SU-DHL-6 (cell line): ENCODE data around the gene IQSEC3.

ENCODE experiments used
- H2AFZ ChIP-seq: fragments of 200-600 bp; sonication (generic); 2 replicates; pipeline ENCODE4 v1.6.1; 2014; ENCODE audit warnings: low read depth, mild to moderate bottlenecking, moderate library complexity, mixed read lengths, antibody characterized with exemption, low read length; ENCODE audit not compliant: severe bottlenecking
- H3F3A ChIP-seq: fragments of 200-600 bp; shearing (Covaris generic); 2 replicates; pipeline ENCODE4 v1.6.0; 2016; ENCODE audit warnings: antibody characterized with exemption, mild to moderate bottlenecking; ENCODE audit not compliant: insufficient read depth
- H3K27ac ChIP-seq: fragments of 200-600 bp; sonication (generic); 2 replicates; pipeline ENCODE4 v1.5.1; 2016; ENCODE audit warnings: low read depth, mild to moderate bottlenecking, low read length, moderate library complexity, mixed read lengths
- H3K27me3 ChIP-seq: fragments of 200-600 bp; sonication (generic), shearing (Covaris generic); 2 replicates; pipeline ENCODE4 v1.6.0; 2014; ENCODE audit warnings: mild to moderate bottlenecking, low read length
- H3K36me3 ChIP-seq: fragments of 200-600 bp; sonication (generic); 2 replicates; pipeline ENCODE4 v1.6.1; 2014; ENCODE audit warnings: mild to moderate bottlenecking, low read length, mixed read lengths
- H3K4me2 ChIP-seq: fragments of 300-600, 200-600 bp; shearing (Covaris generic), sonication (generic); 2 replicates; pipeline ENCODE4 v1.6.0; 2014; ENCODE audit warnings: low read length, low read depth, mild to moderate bottlenecking; ENCODE audit not compliant: poor library complexity, severe bottlenecking
- H3K4me3 ChIP-seq: fragments of 200-600 bp; sonication (generic); 2 replicates; pipeline ENCODE4 v1.5.1; 2014; ENCODE audit warnings: antibody characterized with exemption, low read length, mild to moderate bottlenecking, mixed read lengths; ENCODE audit not compliant: insufficient read depth, poor library complexity, severe bottlenecking
- H3K79me2 ChIP-seq: fragments of 200-600 bp; sonication (generic); 2 replicates; pipeline ENCODE4 v1.6.1; 2014; ENCODE audit warnings: mild to moderate bottlenecking, low read length, moderate library complexity; ENCODE audit not compliant: insufficient read depth
- H3K9ac ChIP-seq: fragments of 200-600 bp; sonication (generic); 2 replicates; pipeline ENCODE4 v1.7.0; 2014; ENCODE audit warnings: mild to moderate bottlenecking, low read length
- H3K9me2 ChIP-seq: fragments of 200-600 bp; sonication (generic); replicated peaks from 2 replicates; pipeline ENCODE4 v1.6.1; 2014; ENCODE audit warnings: low read length; ENCODE audit not compliant: insufficient read depth
- H3K9me3 ChIP-seq: fragments of 200-600 bp; sonication (generic); 2 replicates; pipeline ENCODE4 v1.6.1; 2014; ENCODE audit warnings: low read length, mixed read lengths; ENCODE audit not compliant: insufficient read depth
- H4K20me1 ChIP-seq: fragments of 200-600 bp; sonication (generic); 2 replicates; pipeline ENCODE4 v1.6.1; 2014; ENCODE audit warnings: low read depth, mild to moderate bottlenecking, antibody characterized with exemption, low read length, moderate library complexity, mixed read lengths
- CTCF ChIP-seq: fragments of 200-600 bp; sonication (generic); IDR thresholded peaks from one replicate; pipeline ENCODE4 v1.5.1; 2017; ENCODE audit warnings: antibody characterized with exemption, mild to moderate bottlenecking, low read length, moderate library complexity; ENCODE audit not compliant: insufficient read depth, poor library complexity, severe bottlenecking
- EZH2phosphoT487 ChIP-seq: fragments of 200-600 bp; sonication (generic), shearing (Covaris generic); conservative IDR thresholded peaks from 2 replicates; pipeline ENCODE4 v1.6.1; 2018; ENCODE audit warnings: mild to moderate bottlenecking, antibody characterized with exemption, low read length, moderate library complexity, mixed read lengths

Gene IQSEC3

GRCh38 chr12:165862-166368 lies 99.3 kb downstream of the IQSEC3 start:
- no peaks in the 10 kb centered on the region for H4K20me1 ChIP-seq
- no peak overlapping the region for H3K27ac ChIP-seq
- TF ChIP-seq EZH2phosphoT487 (no peak), CTCF (no peak)
- no peaks in the 10 kb centered on the region for H3K79me2 ChIP-seq
- no peak overlapping the region for H3K4me3 ChIP-seq
- no peaks in the 10 kb centered on the region for H3K36me3 ChIP-seq
- H2AFZ ChIP-seq = no peak overlapping the region
- H3K9me2 ChIP-seq = no peaks in the 10 kb centered on the region
- H3K9me3 ChIP-seq = no peaks in the 10 kb centered on the region
- no peak overlapping the region for H3K9ac ChIP-seq
- H3K27me3 ChIP-seq = no peaks in the 10 kb centered on the region
- no peak overlapping the region for H3K4me2 ChIP-seq
- H3F3A ChIP-seq = no peaks in the 10 kb centered on the region

GRCh38 chr12:166425-167075 lies 100.0 kb downstream of the IQSEC3 start:
- H3K4me2 ChIP-seq = no peak overlapping the region
- no peak overlapping the region for H3K4me3 ChIP-seq
- no peaks in the 10 kb centered on the region for H4K20me1 ChIP-seq
- no peaks in the 10 kb centered on the region for H3K79me2 ChIP-seq
- H3K9ac ChIP-seq = no peak overlapping the region
- H3K36me3 ChIP-seq = no peaks in the 10 kb centered on the region
- H3K27ac ChIP-seq = no peak overlapping the region
- no peak for TF ChIP-seq CTCF
- no peak for TF ChIP-seq EZH2phosphoT487
- H3F3A ChIP-seq = no peaks in the 10 kb centered on the region
- no peaks in the 10 kb centered on the region for H3K9me2 ChIP-seq
- no peaks in the 10 kb centered on the region for H3K9me3 ChIP-seq
- H3K27me3 ChIP-seq = no peaks in the 10 kb centered on the region
- H2AFZ ChIP-seq = no peak overlapping the region

- Histone ChIP-seq H3K36me3 (no peaks in the 10 kb centered on the region), H3K4me2 (no peak overlapping the region), H3K27me3 (no peaks in the 10 kb centered on the region), H3K4me3 (no peak overlapping the region), H4K20me1 (no peaks in the 10 kb centered on the region), H3K9ac (no peak overlapping the region), H3K27ac (no peak overlapping the region), H2AFZ (no peak overlapping the region), H3K9me3 (no peaks in the 10 kb centered on the region), H3K79me2 (no peaks in the 10 kb centered on the region), H3F3A (no peaks in the 10 kb centered on the region), H3K9me2 (no peaks in the 10 kb centered on the region)
- TF ChIP-seq CTCF (no peak), EZH2phosphoT487 (no peak)
Measured at GRCh38 chr12:167959-168600, 101.5 kb downstream of the IQSEC3 start.
